Stimulated activated naive CD4-positive, alpha-beta T cell treated with Interleukin-2 at 50 U/mL for 16 hours (primary cell): ENCODE results near the gene PGPEP1.
A peak's percentile ranks its signal among the peaks of the same experiment; 100 is the strongest.

Experiments
- DNase-seq: peaks from one replicate; lab custom pipeline; 2025; lab: John Stamatoyannopoulos, UW

Gene PGPEP1

DNA sequence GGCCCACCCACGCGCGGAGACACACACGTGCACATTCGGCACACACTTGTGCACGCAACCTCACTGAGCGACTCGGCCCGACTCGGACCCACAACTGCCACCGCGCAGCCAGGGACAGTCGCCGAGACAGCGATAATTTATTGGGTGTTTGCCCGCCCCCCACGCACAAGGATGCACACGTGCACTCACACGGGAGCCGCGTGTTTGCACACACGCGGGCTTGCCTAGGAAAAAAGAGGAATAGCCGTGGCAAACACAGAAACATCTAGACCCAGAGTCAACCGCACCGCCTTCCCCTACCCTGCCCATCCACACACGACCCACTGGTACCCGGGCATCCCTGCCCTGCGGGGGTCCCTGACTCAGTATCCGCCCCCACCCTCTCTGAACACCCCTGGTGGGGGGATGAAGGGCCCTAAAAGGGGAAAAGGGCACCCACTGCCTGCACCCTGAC is 77.7 kb downstream of the PGPEP1 start:
- DNase-seq = no peak

DNA sequence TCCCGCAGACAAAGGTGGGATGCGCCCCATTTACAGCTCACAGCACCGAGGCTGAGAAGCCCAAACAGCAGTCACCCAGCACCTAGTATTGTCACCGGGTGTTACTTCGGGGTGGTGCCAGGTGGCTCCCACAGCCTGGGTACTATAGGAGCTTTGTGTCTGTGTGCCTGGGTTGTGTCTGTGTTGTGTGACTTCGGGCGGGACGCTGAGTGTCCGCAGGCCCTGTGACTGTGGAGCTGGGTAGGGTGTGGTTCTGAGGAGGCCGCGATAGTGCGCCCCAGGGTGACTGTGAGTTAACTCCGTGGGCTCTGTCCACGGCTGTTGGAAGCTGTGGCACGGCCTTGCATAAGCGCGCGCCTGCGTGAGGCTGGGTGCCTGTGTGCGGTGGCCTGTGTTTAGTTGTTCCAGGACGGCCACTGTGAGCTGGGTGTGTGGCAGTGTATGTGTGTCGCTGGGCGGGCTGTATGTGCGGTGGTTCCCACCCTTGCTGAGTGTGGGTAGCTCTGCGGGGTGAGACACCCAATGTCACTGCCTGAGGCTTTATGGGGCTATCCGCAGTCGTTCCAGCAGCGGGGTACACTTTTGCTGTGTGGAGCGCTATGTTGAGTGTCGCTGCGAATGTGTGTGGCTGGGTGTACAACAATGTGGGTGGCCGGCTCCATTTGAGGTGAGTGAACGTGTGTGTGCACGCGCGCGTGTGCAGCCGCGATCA is 78.2 kb downstream of the PGPEP1 start:
- DNase-seq = peak; percentile 58

DNA sequence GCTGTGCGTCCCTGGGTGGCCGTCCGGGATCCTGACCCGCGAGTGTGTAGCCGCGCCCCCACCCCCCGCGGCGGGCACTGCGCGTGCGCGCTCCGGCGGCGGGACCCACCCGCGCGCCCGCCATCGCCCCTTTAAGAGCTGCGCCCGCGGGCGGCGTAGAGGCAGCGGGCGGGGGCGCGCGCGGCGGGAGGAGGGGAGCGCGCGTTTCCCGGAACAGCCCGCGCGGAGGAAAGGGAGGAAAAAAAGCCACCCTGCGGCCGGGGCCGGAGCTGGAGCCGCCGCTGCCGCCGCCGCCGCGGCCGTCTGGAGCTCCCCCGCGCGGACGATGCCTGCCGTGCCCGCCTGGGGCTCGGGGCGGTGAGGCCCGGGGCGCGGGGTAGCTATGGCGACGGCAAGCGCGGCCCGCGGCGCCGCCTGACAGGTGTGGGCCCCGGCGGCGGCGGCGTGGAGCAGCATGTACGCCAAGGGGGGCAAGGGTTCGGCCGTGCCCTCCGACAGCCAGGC is 78.8 kb downstream of the PGPEP1 start, which contains the start of gene SSBP4:
TSS of gene SSBP4 (plus strand) at position 204 of the 504 bp plus-strand sequence. CDS start at position 455, 251 bp downstream.
- DNase-seq = peak; percentile 73
